H1 (cell line): ENCODE results near the gene FOXC2. TPM values are rescaled to one million over a fixed set of nuclear protein-coding genes. Genes with fewer than 3 reads are reported as not detected.
"Not testable (repeated sequence)": the region's sequence is repeated elsewhere in the genome, so short reads cannot be mapped to it uniquely, and the experiment has no call there.

Experiments used
- CTCF ChIA-PET: fragments of 300-600 bp; sonication (Branson Sonifier 250); formaldehyde crosslinking; loops from one replicate; lab custom pipeline; 2021; ENCODE audit not compliant: partially characterized antibody; lab: Charles Lee
- POLR2A ChIA-PET: fragments of 300-600 bp; sonication (Branson Sonifier 250); formaldehyde crosslinking; loops from one replicate; lab custom pipeline; 2021; ENCODE audit warnings: inconsistent platforms; ENCODE audit not compliant: partially characterized antibody; lab: Charles Lee
- DNase-seq, 2 experiments: peaks; one replicate each; pipeline versions ENCODE4 v3.0.0 to v3.0.0-alpha.2; 2010 to 2022; ENCODE audit warnings: low spot score in 2 of 2, low read depth in 1 of 2, mixed read lengths in 1 of 2
- FAIRE-seq: peaks from 2 replicates; lab custom pipeline; 2011; peaks lifted over from hg19 to GRCh38; lab: Jason Lieb, UNC
- H2AFZ ChIP-seq: 2 replicates; pipeline ENCODE4 v1.8.1; 2012; ENCODE audit warnings: low read length, inconsistent platforms
- H2AK5ac ChIP-seq: 2 replicates; pipeline ENCODE4 v1.6.1; 2013; ENCODE audit warnings: low read depth, low read length
- H2BK120ac ChIP-seq: replicated peaks from 2 replicates; pipeline ENCODE3; 2013; ENCODE audit warnings: low read depth, low read length, inconsistent platforms
- H2BK12ac ChIP-seq: 2 replicates; pipeline ENCODE4 v1.6.1; 2013; ENCODE audit warnings: low read depth, low read length
- H2BK15ac ChIP-seq: 2 replicates; pipeline ENCODE4 v1.6.1; 2013; ENCODE audit warnings: low read length
- H2BK20ac ChIP-seq: 2 replicates; pipeline ENCODE4 v1.6.1; 2013; ENCODE audit warnings: low read length
- H2BK5ac ChIP-seq: 2 replicates; pipeline ENCODE4 v1.6.1; 2013; ENCODE audit warnings: low read depth, low read length
- H3K14ac ChIP-seq: 2 replicates; pipeline ENCODE4 v1.6.1; 2013; ENCODE audit warnings: inconsistent platforms; ENCODE audit not compliant: insufficient read length
- H3K18ac ChIP-seq: 2 replicates; pipeline ENCODE4 v1.6.1; 2013; ENCODE audit warnings: low read length; ENCODE audit errors: extremely low read depth
- H3K23ac ChIP-seq: 2 replicates; pipeline ENCODE4 v1.6.1; 2013; ENCODE audit warnings: inconsistent platforms; ENCODE audit not compliant: insufficient read length
- H3K23me2 ChIP-seq: 2 replicates; pipeline ENCODE4 v1.6.1; 2013; ENCODE audit warnings: low read depth, low read length
- H3K27ac ChIP-seq: 2 replicates; pipeline ENCODE4 v1.6.1; 2011; ENCODE audit warnings: low read depth, low read length, inconsistent platforms
- H3K27me3 ChIP-seq, 4 experiments: replicated peaks in 1 of 4; 1 replicate in 1 of 4; 2 replicates in 3 of 4; pipeline versions ENCODE4 v1.6.1 to v1.8.1; 2011 to 2013; ENCODE audit warnings: low read length in 3 of 4, mild to moderate bottlenecking in 3 of 4, inconsistent platforms in 2 of 4, mixed read lengths in 2 of 4, moderate library complexity in 1 of 4; ENCODE audit not compliant: control insufficient read depth in 3 of 4, insufficient read depth in 3 of 4; ENCODE audit errors: extremely low read depth in 1 of 4
- H3K36me3 ChIP-seq, 4 experiments: 2 replicates each; pipeline versions ENCODE4 v1.6.1 to v1.8.1; 2011 to 2013; ENCODE audit warnings: mild to moderate bottlenecking in 4 of 4, low read length in 3 of 4, moderate library complexity in 2 of 4, control low read depth in 1 of 4, inconsistent platforms in 1 of 4; ENCODE audit not compliant: insufficient read depth in 4 of 4, control insufficient read depth in 2 of 4
- H3K4ac ChIP-seq: replicated peaks from 2 replicates; pipeline ENCODE3; 2013; ENCODE audit warnings: low read length, low read depth, mixed read lengths, inconsistent platforms; ENCODE audit not compliant: insufficient read length
- H3K4me1 ChIP-seq, 4 experiments: replicated peaks in 1 of 4; 1 replicate in 1 of 4; 2 replicates in 3 of 4; pipeline versions ENCODE4 v1.6.1 to v1.8.1; 2011 to 2013; ENCODE audit warnings: low read length in 3 of 4, inconsistent platforms in 2 of 4, mixed read lengths in 1 of 4; ENCODE audit not compliant: insufficient read depth in 4 of 4, control insufficient read depth in 3 of 4
- H3K4me2 ChIP-seq, 2 experiments: 2 replicates each; pipeline versions ENCODE4 v1.6.1 to v1.8.1; 2011 to 2013; ENCODE audit warnings: low read depth in 2 of 2, low read length in 2 of 2, control low read depth in 1 of 2, inconsistent platforms in 1 of 2, mild to moderate bottlenecking in 1 of 2; ENCODE audit not compliant: insufficient read depth in 1 of 2
- H3K4me3 ChIP-seq, 4 experiments: fragments of 200-600, 300-600 bp in 1 of 4; sonication (generic), shearing (Covaris generic), sonication (Bioruptor Twin) in 1 of 4; 2 replicates each; pipeline versions ENCODE4 v1.5.1 to v1.8.1; 2011 to 2016; ENCODE audit warnings: low read length in 4 of 4, low read depth in 3 of 4, control low read depth in 2 of 4, inconsistent platforms in 2 of 4, mild to moderate bottlenecking in 2 of 4, mixed read lengths in 1 of 4, moderate library complexity in 1 of 4; ENCODE audit not compliant: insufficient read depth in 2 of 4; ENCODE audit errors: extremely low read depth in 1 of 4
- H3K56ac ChIP-seq: replicated peaks from 2 replicates; pipeline ENCODE3; 2013; ENCODE audit warnings: low read depth, mild to moderate bottlenecking, mixed read lengths, low read length, inconsistent platforms; ENCODE audit not compliant: insufficient read length
- H3K79me1 ChIP-seq: 2 replicates; pipeline ENCODE4 v1.6.1; 2013; ENCODE audit warnings: low read depth, low read length, control low read depth
- H3K79me2 ChIP-seq, 2 experiments: 2 replicates each; pipeline versions ENCODE4 v1.6.1 to v1.8.1; 2012 to 2013; ENCODE audit warnings: low read length in 2 of 2, mild to moderate bottlenecking in 2 of 2, inconsistent platforms in 1 of 2; ENCODE audit not compliant: insufficient read depth in 2 of 2, control insufficient read depth in 1 of 2
- H3K9ac ChIP-seq, 4 experiments: replicated peaks in 1 of 4; 1 replicate in 1 of 4; 2 replicates in 3 of 4; pipeline versions ENCODE4 v1.6.1 to v1.8.1; 2011 to 2013; ENCODE audit warnings: low read depth in 3 of 4, low read length in 3 of 4, control low read depth in 2 of 4, mild to moderate bottlenecking in 2 of 4, moderate library complexity in 2 of 4, inconsistent platforms in 1 of 4; ENCODE audit errors: extremely low read depth in 1 of 4
- H3K9me3 ChIP-seq, 2 experiments: 2 replicates each; pipeline versions ENCODE4 v1.6.1 to v1.8.1; 2012 to 2013; ENCODE audit warnings: mild to moderate bottlenecking in 2 of 2, moderate library complexity in 2 of 2, control low read depth in 1 of 2, inconsistent platforms in 1 of 2, low read depth in 1 of 2, low read length in 1 of 2, mixed read lengths in 1 of 2; ENCODE audit not compliant: insufficient read depth in 2 of 2
- H4K20me1 ChIP-seq, 2 experiments: replicated peaks in 1 of 2; 2 replicates each; pipeline versions ENCODE3 to v1.8.1; 2011 to 2013; ENCODE audit warnings: inconsistent platforms in 2 of 2, low read length in 2 of 2, mild to moderate bottlenecking in 1 of 2; ENCODE audit not compliant: insufficient read depth in 2 of 2, control insufficient read depth in 1 of 2
- H4K5ac ChIP-seq: 2 replicates; pipeline ENCODE4 v1.6.1; 2013; ENCODE audit warnings: low read length, low read depth, mixed read lengths, inconsistent platforms; ENCODE audit not compliant: insufficient read length
- H4K8ac ChIP-seq: 2 replicates; pipeline ENCODE4 v1.8.0; 2013; ENCODE audit warnings: mild to moderate bottlenecking, moderate library complexity, low read length, inconsistent platforms; ENCODE audit not compliant: insufficient read depth; ENCODE audit errors: extremely low read depth
- H4K91ac ChIP-seq: replicated peaks from 2 replicates; pipeline ENCODE3; 2013; ENCODE audit warnings: low read length, mixed read lengths, inconsistent platforms; ENCODE audit not compliant: insufficient read length
- WGBS, 2 experiments: shearing (Covaris generic) in 1 of 2; methylation state at CpG; one replicate each; pipeline versions ENCODE4 v1.1.6 to v1.1.7; 2013 to 2015; ENCODE audit warnings: low lambda C conversion rate in 2 of 2, mixed read lengths in 2 of 2, inconsistent platforms in 1 of 2, low coverage in 1 of 2, missing lambda C conversion rate in 1 of 2; ENCODE audit not compliant: insufficient replicate concordance in 2 of 2, insufficient coverage in 1 of 2, insufficient read length in 1 of 2; ENCODE audit errors: extremely low coverage in 1 of 2, missing lambda C conversion rate in 1 of 2; 5-methylcytosine and 5-hydroxymethylcytosine counted together
- polyA plus RNA-seq, 7 experiments: library from polyadenylated mRNA; depleted of rRNA in 3 of 7; stranded (reverse) in 5 of 7; unstranded in 2 of 7; fragments of >200 nt in 5 of 7; fragments of 200-250 nt in 2 of 7; gene quantifications; 1 replicate in 5 of 7; 2 replicates in 1 of 7; 4 replicates in 1 of 7; pipeline versions ENCODE4 v1.2.1 to v1.2.3, GENCODE V29; 2011 to 2013; ENCODE audit warnings: missing spikeins in 2 of 7, mixed read lengths in 2 of 7
- total RNA-seq: library from RNA; stranded (reverse); fragmentation: NEBNext Ultra II Directional; extraction: Animal tissue kit (Norgen Biotek cat#: 25700); gene quantifications from 2 replicates; pipeline ENCODE4 v1.2.1, GENCODE V29; 2021

The FOXC2 gene
- total and polyA plus RNA-seq, 2 of the 8 experiments (the other 6 are each of a cell fraction or from before 2014, with no cell fraction given), result 0.09 TPM; not detected in 1

- H3K9me3 ChIP-seq, H4K5ac ChIP-seq, H3K79me2 ChIP-seq, H3K27ac ChIP-seq, DNase-seq, H2AK5ac ChIP-seq, H3K23ac ChIP-seq, H4K91ac ChIP-seq, FAIRE-seq, H3K4me1 ChIP-seq, H3K9ac ChIP-seq, H3K4me3 ChIP-seq, H3K14ac ChIP-seq, H3K36me3 ChIP-seq, POLR2A ChIA-PET, H2BK120ac ChIP-seq, H2BK15ac ChIP-seq, H2BK12ac ChIP-seq, CTCF ChIA-PET, H3K18ac ChIP-seq, H2BK5ac ChIP-seq, H3K4me2 ChIP-seq, H2AFZ ChIP-seq, H3K4ac ChIP-seq, H4K20me1 ChIP-seq, H3K79me1 ChIP-seq, H2BK20ac ChIP-seq, H4K8ac ChIP-seq: not testable (repeated sequence)
- peak overlapping the region; percentile 62 for H3K56ac ChIP-seq
- WGBS, 2 experiments, result 85% methylated on average over 3 of the region's 3 CpGs; no CpG with 5 or more reads in 1 of the 2 experiments
- H3K23me2 ChIP-seq, result peaks cover 17% of the 10 kb centered on the region; the same call in 1 of the 2 replicates
- H3K27me3 ChIP-seq, result peaks cover 0 to 13% (median 1%) of the 10 kb centered on the region in 4 experiments; a peak in 3 of 7 replicates
Observed at GRCh38 chr16:86587955-86588354, 21.3 kb downstream of the FOXC2 start.
